WERI-Rb-1 (cell line): Measurements from ENCODE around the gene BIN1.

Experiments
- DNase-seq: peaks from one replicate; pipeline ENCODE4 v3.0.0-alpha.2; 2020
- H3K27ac ChIP-seq: fragments of 250-450 bp; sonication (Bioruptor Pico); 2 replicates; pipeline ENCODE4 v1.5.1; 2020; ENCODE audit warnings: mild to moderate bottlenecking, moderate library complexity
- H3K27me3 ChIP-seq: fragments of 250-450 bp; sonication (Bioruptor Pico); 2 replicates; pipeline ENCODE4 v1.5.1; 2021; ENCODE audit warnings: mild to moderate bottlenecking, low read depth, moderate library complexity; ENCODE audit not compliant: insufficient read depth, severe bottlenecking
- H3K36me3 ChIP-seq: fragments of 250-450 bp; sonication (Bioruptor Pico); 2 replicates; pipeline ENCODE4 v1.5.1; 2020; ENCODE audit warnings: mild to moderate bottlenecking, moderate library complexity
- H3K4me3 ChIP-seq: 2 replicates; pipeline ENCODE4 v1.5.1; 2011; ENCODE audit warnings: low read depth, mild to moderate bottlenecking, control low read depth, low read length
- H3K9me3 ChIP-seq: fragments of 250-450 bp; sonication (Bioruptor Pico); 2 replicates; pipeline ENCODE4 v1.5.1; 2021; ENCODE audit warnings: mild to moderate bottlenecking, moderate library complexity; ENCODE audit not compliant: severe bottlenecking
- CTCF ChIP-seq: IDR thresholded peaks from 2 replicates; pipeline ENCODE4 v1.5.1; 2011; ENCODE audit warnings: low read depth, mild to moderate bottlenecking, control low read depth, inconsistent platforms, low read length

Gene BIN1

GRCh38 chr2:127048969-127049897, 57.7 kb downstream of the BIN1 start:
- no peak overlapping the region for H3K4me3 ChIP-seq
- TF ChIP-seq CTCF: no peak
- no peaks in the 10 kb centered on the region for H3K9me3 ChIP-seq
- no peaks in the 10 kb centered on the region for H3K27me3 ChIP-seq
- DNase-seq: peak; percentile 6
- peak overlapping the region; percentile 38 for H3K27ac ChIP-seq
- H3K36me3 ChIP-seq: peaks cover 24% of the 10 kb centered on the region

- H3K9me3 ChIP-seq: no peaks in the 10 kb centered on the region
- DNase-seq: no peak
- TF ChIP-seq CTCF: no peak
- H3K4me3 ChIP-seq: no peak overlapping the region
- peaks cover 20% of the 10 kb centered on the region for H3K36me3 ChIP-seq
- no peaks in the 10 kb centered on the region for H3K27me3 ChIP-seq
- H3K27ac ChIP-seq: no peak overlapping the region
Observed at GRCh38 chr2:127048618-127048935, 58.4 kb downstream of the BIN1 start.

GRCh38 chr2:127047716-127048617, 59.0 kb downstream of the BIN1 start:
- Histone ChIP-seq H3K4me3 (no peak overlapping the region), H3K27me3 (no peaks in the 10 kb centered on the region), H3K9me3 (no peaks in the 10 kb centered on the region), H3K36me3 (peaks cover 16% of the 10 kb centered on the region), H3K27ac (no peak overlapping the region)
- no peak for DNase-seq
- no peak for TF ChIP-seq CTCF

GRCh38 chr2:127047054-127047453, 59.9 kb downstream of the BIN1 start:
- Histone ChIP-seq H3K4me3 (no peak overlapping the region), H3K27me3 (no peaks in the 10 kb centered on the region), H3K36me3 (peaks cover 16% of the 10 kb centered on the region), H3K27ac (no peak overlapping the region), H3K9me3 (no peaks in the 10 kb centered on the region)
- TF ChIP-seq CTCF: no peak
- no peak for DNase-seq

- Histone ChIP-seq H3K27me3 (no peaks in the 10 kb centered on the region), H3K9me3 (no peaks in the 10 kb centered on the region), H3K4me3 (no peak overlapping the region), H3K27ac (no peak overlapping the region), H3K36me3 (peaks cover 16% of the 10 kb centered on the region)
- no peak for TF ChIP-seq CTCF
- DNase-seq: no peak
Observed at GRCh38 chr2:127046579-127046978, 60.4 kb downstream of the BIN1 start.
